HG03139 (cell line): ENCODE results near the gene GATA1.
A peak's percentile ranks its signal among the peaks of the same experiment; 100 is the strongest.

ENCODE experiments used
- ATAC-seq: cut with Tn5 transposase; IDR thresholded peaks from one replicate; pipeline ENCODE4 v1.9.1; 2021; ENCODE audit not compliant: unreplicated experiment

GATA1 gene

DNA sequence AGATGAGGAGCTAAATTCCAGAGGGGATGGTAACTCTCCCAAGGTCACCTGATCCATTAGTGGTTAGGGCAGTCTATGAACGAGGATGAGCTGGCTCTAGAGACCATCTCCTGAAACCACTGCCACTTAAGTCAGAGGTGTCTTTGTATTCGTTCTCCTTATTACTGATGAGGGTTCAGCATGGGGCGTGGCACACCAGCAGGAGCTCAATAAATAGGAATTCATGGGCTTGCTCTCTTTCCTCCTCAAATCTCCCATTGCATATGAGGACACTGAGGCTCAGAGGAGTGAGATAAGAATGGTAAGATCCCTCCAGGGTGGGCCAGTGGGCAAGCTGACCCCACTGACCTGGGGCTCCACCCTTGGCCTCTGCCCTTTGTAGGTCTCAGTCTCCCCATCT lies 1.7 kb upstream of the GATA1 start:
- no peak for ATAC-seq

DNA sequence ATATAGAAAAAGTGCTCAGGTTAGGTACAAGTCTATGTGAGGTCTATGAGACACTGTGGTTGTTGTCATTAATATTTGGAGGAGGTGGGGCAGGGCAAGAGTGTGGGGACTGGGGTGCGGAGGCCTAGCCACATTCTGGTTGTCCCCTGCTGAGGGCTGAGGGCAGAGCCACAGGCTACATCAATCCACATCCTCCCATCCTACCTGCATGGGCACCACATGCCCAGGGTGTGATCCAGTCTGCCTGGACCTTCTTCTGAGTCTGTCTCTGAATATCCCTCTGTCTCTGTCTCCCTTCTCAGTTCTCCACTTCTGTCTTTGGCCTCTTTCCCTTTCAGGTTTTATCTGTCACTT lies 1.2 kb upstream of the GATA1 start:
- no peak for ATAC-seq

DNA sequence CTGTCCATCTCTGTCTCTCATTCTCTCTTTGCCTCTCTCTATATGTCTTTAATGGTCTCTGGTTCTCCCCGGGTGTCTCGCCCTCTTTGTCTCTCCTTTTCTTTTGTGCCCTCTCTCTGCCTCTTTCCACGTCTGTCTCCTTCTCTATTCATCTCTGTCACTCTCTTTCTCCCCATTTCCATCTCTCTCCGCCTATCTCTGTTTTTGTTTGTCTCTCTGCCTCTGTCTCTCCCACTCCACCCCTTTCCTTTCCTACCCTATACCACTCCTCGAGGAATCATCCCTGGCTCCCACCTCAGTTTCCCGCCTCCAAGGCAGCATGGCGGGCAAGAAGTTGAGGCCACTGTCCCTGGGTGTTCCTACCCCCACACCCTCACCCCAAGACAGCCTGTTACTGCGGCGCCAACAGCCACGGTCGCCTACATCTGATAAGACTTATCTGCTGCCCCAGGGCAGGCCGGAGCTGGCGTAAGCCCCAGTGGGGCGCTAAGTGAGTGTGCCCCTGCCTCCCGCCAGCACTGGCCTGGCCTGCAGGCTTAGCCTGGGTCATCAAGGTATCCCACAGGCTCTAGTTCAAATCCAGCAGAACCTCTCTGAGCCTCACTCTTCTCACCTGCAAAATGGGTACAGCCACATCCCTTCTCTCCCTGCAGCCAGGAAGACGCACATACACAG lies 713 bp upstream of the GATA1 start:
- no peak for ATAC-seq

DNA sequence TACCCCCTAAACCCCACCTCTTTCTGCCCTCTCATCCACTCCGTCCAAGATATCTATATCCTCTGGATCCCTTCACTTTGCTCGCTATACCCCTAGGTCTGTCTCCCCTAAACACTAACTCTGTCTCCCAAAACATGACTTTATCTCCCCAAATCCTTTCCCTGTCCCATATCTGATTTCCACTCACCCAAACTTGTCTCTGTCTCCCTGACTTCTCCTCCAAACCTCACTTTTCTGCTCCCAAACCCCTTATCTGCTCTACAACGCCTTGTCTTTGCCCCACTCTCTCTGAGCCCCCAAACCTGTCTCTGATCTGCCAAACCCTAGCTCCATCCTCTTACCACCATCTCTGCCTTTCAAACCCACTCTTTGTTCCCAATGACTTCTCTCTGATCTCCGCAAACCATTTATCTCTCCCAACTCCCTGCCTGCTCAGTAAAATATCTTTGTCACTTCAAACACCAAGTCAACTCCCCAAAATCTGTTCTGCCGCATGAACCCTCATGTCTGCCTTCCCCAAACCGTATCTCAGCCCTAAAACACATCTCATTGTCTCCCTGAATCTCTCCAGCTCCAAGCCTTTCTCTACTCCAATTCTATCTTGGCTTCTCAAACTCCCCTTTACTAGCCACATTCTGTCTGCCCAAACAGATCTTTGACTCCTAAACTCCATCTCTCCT lies 575 bp downstream of the GATA1 start:
- ATAC-seq: no peak

DNA sequence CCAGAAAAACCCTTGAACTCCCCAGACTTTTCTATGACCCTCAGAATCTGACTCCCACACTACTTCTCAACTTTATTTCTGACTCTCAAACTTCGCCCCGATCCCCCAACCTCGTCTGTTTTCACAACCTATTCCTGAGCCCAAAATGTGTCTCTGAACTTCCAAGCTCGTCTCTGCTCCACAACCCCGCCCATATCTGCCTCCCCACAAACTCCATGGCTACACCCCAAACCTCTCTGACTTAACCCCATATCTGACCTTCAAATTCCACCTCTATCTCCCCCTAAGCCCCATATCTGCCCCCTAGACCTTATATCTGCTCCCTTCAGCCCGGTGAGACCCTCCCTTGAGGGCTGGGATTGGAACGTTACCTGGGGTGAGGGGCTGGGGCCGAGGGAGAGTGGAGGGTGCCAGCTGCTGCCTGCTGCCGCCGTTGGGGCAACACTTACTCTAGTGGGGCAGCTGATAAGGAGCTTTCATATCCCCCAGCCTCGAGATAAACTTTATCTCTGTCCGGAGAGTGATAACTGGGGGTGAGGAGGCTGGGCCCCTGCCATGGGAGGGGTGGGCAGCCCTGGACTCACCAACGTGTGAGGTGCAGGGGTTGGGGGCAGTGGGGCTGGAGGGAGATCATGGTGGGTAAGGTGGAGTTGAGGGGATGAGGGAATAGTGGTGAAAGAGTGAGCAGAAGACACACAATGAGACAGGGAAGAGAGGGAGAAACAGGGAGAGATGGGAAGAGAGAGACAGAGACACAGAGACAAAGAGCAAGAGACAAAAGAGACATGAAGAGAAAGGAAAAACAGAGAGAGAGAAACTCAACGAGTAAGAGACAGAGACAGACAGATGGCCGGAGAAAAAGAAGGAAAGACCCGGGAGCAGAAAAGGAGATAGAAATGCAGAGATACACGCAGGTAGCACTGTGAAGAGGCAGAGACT lies 1.4 kb downstream of the GATA1 start:
- ATAC-seq: no peak

DNA sequence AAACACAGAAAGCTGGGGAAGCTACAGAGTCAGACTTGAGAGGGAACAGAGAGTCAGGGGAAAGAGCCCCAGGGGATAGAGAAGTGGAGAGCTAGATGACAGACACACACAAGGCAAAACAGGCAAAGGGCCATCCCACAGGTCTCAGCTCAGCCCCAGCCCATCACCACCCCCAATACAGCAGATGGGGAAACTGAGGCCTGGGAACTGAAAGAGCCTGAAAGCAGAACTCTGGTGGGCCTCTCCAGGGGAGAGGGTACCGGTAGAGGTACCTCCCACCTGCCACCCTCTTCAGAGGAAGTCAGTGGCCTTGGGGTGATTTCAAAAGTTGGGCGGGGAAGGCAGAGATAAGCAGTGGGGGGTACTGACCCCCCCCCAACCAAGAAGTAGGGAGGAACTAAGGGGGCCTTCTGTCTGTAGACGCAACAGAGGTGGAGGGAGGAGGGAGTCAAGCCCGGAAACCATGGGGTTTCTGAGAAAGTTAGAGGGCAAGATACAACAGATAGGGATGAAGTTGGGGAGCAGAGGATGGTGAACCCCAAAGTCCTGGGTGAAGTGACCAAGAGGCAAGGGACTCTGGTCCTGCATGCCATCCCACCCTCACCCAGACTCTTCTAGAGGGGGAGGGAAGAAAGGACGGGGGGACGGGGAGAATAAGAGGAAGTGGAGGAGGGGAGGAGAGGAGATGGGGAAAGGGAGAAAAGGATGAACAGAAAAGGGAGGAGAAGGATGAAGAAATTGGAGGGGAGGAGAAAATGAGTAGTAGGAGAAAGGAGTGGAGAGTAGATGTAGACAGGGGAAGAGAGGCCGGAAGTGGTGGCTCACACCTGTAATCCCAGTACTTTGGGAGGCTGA lies 3.2 kb downstream of the GATA1 start:
- no peak for ATAC-seq

DNA sequence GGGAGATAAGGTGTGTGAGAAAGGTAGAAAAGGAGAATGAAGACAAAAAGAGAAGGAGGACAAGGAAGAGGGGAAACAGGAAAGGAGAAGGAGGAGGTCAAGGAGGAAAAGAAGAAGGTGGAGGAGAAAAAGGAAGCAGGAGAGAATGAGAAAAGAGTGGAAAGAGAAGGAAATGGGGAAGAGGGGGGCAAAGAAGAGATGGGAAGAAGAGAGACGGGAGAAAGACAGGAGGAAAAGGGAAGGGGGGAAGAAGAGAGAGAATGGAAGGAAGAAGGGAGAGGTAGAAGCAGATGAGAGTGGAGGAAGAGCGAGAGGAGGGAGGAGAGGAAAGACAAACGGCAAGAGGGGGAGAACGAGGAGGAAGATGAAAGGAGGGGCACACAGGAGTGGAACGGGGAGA lies 4.1 kb downstream of the GATA1 start:
- no peak for ATAC-seq

DNA sequence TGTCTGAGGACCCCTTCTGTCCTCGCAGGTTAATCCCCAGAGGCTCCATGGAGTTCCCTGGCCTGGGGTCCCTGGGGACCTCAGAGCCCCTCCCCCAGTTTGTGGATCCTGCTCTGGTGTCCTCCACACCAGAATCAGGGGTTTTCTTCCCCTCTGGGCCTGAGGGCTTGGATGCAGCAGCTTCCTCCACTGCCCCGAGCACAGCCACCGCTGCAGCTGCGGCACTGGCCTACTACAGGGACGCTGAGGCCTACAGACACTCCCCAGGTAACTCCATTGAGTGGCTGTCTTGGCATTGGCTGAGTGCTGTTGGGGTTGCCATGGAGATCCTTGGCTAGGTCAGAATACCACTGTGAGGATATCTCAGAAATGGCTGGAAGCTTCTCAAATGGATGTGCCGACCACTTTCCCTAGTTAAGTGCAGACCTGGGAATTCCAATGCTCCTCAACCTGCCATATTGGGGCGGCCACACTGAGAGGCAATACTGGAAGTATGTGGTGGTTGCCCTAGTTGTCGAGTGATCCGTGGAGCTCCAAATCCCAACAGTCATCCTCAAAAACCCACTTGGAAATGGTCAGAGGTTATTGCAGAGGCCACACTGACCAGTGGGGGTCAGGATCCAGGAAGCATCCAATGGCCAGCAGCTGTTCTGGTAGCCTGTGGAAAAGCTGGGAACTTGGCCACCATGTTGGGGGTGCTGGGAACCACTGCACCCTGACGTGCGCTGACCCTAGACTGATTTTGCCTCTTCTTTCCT lies 4.9 kb downstream of the GATA1 start:
- no peak for ATAC-seq

DNA sequence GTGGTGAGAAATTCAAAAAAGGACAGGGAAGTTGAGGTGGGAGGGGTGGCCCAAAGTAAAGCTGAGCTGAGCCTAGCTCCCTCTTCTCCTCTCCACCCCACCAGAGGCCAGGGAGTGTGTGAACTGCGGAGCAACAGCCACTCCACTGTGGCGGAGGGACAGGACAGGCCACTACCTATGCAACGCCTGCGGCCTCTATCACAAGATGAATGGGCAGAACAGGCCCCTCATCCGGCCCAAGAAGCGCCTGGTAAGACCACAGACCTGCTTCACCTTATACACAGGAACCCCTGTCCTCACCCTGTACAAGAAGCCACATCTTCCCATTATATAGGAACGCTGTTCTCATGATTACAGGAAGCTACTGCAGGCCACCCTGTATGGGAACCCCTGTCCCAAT lies 5.8 kb downstream of the GATA1 start:
- no peak for ATAC-seq

DNA sequence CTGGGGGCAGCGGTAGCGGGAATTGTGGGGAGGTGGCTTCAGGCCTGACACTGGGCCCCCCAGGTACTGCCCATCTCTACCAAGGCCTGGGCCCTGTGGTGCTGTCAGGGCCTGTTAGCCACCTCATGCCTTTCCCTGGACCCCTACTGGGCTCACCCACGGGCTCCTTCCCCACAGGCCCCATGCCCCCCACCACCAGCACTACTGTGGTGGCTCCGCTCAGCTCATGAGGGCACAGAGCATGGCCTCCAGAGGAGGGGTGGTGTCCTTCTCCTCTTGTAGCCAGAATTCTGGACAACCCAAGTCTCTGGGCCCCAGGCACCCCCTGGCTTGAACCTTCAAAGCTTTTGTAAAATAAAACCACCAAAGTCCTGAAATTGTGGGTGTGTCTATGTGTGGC lies 7.5 kb downstream of the GATA1 start:
- no peak for ATAC-seq

DNA sequence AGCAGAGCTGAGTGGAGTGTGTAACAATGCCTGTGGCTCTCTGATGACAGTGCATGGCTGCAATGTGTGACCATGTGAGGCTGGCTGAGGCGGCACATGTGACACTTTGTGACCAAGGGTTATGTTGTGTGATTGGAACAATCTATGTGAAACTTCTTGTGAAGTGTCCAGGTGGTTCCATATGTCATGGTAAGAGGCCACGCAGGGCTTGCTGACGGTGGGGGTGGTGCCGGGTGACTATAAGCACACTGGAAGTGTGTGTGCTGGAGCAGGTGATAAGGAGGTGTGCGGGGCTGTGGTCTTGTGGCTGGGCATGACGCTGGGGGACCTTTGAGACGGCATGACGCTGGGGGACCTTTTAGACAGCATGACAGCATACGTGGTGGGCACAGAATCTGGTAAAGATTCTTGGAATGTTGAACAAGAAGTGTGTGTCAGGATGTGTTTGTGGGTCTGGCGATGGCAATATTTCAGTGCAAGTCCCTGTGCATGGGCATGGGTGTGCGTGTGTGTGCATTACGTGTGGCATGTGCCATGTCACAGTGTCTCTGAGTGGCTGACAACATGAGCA lies 8.0 kb downstream of the GATA1 start:
- ATAC-seq: no peak

DNA sequence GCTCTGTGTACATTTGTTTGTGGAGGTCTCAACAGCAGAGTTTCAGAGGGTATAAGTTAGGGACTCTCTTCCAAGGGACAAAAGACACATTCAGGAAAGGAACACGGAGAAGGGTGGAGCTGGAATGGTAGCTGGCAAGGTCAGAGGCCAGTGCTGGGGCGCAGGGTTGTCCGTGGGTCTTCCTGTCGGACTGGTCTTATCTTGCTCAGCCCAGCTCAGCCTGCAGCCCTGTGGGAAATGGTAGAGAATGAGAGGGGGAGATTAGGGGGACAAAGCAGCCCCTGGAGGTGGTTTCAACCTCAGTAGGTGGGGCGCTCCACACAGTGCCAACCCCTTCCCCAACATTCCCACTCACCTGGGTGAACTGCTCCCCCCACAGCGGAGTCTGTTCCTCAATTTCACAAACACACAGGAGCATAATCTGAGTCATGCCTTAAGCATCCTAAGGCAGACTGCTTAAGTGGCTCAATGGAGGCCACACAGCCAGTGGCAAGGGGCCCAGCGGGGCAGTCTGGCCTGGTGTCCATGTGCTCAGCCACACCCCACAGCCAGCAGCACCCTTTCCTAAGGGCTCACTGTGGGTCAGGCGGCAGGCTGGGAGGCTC lies 8.6 kb downstream of the GATA1 start:
- no peak for ATAC-seq

DNA sequence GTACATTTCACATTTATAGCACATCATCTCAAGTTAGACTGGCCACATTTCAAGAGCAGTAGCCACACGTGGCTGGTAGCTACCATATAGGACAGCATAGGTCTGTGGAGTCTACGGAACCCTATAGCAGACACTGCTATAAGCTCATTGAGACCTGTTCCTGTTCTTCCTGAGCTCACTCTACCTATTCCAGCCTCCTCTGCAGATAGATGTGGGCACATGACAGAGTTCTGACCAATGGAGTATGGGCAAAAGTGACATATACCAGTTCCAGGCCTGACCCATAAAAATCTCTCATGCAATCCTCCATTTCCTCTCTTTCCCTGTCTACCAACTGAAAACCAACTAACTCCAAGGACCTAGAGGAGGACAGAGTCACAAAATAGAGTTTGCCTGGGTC lies 11.9 kb downstream of the GATA1 start:
- no peak for ATAC-seq

DNA sequence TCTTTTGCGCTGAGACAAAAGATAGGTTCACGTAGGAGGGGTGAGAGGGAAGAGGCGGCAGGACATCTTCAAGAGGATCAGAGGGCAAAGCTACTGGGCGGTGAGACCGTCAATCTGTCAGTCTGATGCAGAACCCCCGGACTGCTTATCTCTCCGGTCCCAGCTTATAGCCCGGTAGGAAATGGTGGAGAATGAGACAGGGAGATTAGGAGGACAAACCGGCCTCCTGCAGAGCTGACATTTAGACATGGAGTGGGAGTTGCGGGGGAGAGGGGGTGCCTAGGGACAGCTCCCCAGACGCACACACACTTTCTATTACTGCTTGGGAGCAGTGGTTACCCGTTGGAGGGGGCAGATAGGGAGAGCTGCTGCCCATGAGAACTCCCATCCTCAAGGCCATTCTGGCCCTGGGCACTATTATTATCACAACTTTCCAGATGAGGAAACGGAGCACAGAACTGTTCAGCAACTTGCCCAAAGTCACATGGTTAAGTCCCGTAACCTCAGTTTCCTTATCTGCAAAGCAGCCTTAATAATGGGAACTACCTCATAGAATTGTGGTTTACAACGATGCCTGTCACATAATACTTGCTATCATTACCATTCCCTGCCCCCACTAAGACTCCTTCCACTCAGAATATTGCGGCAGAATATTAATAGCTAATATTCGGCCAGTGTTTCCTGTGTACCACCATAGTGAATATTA lies 14.3 kb downstream of the GATA1 start:
- ATAC-seq: no peak

DNA sequence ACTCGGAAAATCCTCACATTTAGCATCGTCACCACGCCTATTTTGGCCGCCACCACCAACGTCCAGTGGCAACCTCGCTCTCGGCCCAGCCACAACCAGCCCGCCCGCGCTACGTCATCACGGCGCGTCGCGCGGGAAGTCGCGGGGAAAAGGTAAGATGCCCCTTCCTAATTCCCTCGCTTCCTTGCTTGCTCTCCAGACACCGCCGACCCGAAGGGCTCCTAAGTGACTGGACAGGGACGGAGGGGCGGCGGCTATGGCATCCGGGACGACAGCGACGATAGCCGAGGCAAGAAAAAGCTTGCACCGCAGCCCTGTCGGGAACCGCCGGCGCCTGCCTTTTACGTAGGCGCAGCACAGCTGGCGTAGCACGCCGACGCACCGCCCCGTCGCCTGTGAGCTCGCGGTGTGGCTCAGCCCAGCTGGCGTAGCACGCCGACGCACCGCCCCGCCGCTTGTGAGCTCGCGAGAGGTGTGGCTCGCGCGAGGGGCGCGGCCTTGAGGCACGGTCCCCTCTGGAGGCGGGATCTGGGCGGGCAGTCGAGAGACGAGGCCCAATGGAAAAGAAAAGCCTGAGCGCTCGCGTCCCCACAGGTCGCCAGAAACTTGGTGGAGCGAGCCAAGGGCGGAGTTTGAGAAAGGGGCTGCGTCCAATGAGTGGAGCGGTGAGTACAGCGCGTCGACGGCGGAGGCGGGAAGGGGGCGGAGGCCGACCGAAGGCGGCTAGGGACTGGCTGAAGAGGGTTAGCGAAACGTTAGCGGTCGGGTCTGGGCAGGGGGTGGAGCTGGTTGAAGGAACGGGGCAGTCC lies 15.1 kb downstream of the GATA1 start, which contains the start of gene HDAC6:
Gene HDAC6 (plus strand): TSS at position 788 of the 809 bp plus-strand sequence. CDS start 626 bp downstream, outside the sequence.
- peak; percentile 82 for ATAC-seq

DNA sequence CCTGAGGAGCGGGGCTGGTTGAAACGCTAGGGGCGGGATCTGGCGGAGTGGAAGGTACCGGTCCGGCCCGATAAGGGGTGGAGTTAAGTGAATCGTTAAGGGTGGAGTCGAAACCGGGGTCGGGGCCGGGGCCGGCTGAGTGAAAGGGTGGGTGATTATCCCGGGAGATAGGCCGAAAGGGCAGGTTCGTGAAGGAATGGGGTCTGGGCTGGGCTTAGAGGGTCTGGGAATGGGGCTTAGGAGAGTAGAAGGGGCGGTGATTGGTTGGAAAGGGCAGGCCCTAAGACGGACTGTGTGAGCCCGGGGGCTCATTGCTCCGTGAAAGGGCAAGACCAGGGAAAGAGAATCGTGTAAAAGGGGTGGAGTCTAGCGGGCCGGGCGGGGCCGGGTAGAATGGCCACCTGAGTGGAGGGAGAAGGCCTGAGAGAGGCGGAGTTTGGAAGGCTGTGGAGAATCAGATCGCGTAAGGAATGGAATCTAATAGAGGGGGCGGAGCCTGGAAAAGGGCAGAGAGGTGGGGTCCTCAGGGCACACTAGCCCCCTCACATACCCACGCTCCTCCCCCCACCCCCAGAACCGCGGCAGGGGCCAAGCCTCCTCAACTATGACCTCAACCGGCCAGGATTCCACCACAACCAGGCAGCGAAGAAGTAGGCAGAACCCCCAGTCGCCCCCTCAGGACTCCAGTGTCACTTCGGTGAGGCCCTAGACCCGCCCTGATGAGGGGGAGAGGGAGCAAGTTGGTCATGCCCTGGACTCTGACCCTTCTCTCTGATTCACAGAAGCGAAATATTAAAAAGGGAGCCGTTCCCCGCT lies 15.9 kb downstream of the GATA1 start:
- peak; percentile 36 for ATAC-seq

DNA sequence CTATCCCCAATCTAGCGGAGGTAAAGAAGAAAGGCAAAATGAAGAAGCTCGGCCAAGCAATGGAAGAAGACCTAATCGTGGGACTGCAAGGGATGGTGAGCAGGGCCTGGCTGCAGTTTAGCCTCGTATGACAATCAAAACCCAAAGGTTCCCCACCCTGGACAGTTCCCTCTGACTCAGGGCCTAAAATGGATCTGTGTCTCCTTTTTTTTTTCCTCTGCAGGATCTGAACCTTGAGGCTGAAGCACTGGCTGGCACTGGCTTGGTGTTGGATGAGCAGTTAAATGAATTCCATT lies 16.5 kb downstream of the GATA1 start:
- ATAC-seq: no peak
